Dedifferentiated amniotic fluid mesenchymal stem cell (primary cell): ENCODE results near the gene ZNF410.
"Not testable (repeated sequence)": the region's sequence is repeated elsewhere in the genome, so short reads cannot be mapped to it uniquely, and the experiment has no call there.

Experiments
- DNase-seq: peaks from one replicate; pipeline ENCODE4 v3.0.0-alpha.2; 2016; ENCODE audit errors: extremely low spot score

Gene ZNF410

DNA sequence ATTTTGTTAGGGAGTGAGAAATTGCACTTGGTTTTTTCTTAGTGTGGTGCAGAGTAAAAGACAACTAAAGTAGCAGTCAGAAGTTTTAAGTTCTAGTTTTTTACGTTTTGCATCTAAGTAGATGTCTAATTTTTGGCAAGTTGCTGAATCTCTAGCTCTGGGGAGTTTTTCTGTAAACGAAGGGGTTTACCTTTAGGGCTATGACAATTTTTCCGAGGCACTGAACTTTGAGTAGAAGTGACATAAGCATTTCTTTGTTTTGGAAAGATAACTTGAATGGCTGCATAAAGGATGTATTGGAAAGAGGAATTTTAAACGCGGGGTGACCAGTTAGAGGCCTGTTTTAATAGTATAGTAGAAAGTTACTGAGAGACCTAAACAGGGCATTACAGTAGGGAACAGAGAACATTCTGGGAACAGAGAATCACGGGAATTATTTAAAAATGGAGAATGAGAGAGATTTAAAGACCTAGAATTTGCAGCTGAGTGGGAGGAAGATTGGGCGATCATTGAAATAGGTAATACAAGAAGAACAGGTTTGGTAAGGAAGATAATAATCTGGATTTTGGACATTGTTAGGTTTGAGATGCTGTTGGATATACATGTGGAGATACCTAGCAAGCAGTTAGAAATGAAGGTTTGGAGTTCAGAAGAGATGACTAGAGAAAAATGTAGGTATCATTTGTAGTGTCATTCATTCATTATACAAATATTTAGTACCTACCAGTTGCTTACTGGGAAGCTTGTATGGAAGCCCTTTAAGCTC is 1.2 kb downstream of the ZNF410 start:
- no peak for DNase-seq

DNA sequence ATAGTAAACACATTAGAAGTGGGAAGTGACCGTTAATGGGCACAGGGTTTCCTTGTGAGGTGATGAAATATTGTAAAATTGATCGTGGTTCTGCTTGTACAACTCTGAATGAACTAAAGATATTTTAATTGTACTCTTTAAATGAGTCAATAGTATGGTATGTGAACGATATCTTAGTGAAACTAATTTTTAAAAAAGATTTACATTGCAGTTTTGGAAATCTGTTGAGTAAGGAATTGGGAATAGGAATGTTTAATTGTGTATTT is 1.7 kb downstream of the ZNF410 start:
- no peak for DNase-seq

DNA sequence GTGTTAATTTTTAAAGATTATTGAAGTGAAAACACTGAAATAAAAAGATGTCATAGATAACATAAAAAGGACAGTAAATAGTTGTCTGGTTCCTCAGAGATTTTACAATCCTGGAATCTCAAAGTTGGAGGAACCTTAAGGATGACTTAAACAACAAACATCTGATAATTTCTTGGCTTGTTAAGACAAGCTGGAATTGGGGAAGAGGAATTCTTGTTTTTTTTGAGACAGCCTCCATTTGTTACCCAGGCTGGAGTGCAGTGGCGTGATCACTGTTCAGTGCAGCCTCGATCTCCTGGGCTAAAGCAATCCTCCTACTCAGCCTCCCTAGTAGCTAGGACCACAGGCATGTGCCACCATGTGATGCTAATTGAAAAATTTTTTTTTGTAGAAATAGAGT is 2.3 kb downstream of the ZNF410 start:
- DNase-seq = no peak

DNA sequence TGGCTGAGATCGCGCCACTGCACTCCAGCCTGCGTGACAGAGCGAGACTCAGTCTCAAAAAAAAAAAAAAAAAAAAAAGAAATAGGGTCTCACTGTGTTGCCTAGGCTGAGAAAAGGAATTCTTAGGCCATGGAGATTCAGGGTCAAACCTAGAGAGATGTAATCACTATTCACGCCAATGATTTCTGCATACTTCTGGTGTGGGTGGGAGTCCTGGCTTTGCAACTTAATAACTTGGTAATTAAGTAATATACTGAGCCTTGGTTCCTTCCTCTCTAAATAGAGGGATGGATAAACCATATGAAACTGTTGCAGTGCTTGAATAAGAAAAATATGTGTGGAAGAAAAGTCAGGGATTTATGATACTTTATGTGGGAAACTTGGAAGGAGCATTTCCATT is 2.7 kb downstream of the ZNF410 start:
- DNase-seq = no peak

DNA sequence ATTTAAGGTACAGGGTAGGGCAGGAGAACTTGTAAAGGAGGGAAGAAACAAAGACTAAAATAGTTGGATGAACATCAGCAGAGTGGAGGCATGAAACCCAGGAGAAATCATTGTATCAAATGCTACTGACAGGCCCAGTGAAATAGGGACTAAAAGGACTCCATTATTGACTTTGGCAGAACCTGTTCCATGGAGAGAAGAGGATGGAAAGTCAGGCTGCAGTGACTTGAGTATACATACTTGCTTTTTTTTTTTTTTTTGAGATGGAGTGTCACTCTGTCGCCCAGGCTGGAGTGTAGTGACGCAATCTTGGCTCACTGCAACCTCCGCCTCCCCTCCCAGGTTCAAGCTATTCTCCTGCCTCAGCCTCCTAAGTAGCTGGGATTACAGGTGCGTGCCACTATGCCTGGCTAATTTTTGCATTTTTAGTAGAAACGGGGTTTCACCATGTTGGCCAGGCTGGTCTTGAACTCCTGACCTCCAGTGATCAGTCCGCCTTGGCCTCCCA is 7.6 kb downstream of the ZNF410 start:
- not testable (repeated sequence) for DNase-seq

DNA sequence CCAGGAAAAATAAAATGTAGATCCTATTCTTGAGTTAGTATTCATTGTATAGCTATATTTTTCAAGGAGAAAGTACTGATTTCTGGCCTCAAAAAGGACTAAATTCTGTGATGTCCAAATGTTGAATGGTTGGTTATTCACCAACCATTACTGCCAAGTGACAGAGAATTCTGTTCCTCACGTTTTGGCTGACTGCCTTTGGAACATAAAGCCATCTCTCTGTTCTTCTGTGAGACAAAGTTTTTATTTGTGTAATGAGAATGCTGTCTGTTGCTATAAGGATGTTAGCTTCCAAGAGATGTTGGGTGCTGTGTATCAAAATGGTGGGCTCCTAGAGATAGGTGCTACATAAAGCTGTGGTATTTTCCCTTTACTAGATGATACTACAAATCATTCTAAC is 9.3 kb downstream of the ZNF410 start:
- DNase-seq = no peak

DNA sequence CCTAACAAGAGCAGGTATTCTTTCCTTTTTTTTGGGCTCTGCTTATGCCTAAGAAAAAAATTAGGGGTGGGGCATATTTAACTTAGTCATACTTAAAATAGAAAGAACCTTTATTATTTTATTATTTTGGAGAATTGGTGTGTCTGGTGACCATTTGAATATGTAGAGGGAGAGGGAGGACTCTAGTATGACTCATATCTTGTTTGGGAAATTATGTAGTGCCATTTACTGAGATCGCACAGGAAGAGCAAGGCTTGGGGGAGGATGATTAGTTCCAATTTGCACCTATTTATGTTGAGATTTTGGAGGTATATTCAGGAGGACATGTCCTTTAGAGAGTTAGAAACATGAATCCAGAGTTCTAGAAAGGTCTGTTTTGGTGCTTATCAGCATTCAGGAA is 9.9 kb downstream of the ZNF410 start:
- DNase-seq = no peak

DNA sequence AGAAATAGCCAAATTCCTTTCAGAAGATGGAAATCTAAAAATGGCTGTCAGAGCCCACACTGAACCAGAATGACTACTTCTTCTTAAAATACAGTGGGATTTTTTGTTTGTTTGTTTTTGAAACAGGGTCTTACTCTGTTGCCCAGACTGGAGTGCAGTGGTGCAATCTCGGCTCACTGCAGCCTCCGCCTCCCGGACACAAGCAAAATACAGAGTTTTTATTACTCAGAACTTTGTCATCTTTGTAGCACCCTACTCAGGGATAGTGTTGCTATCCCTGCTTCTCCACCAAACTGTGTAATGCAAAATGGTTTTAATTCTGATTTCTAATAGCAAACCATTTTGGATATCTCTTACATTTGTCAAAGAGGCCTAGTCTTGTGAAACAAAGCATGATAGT is 16.4 kb downstream of the ZNF410 start:
- no peak for DNase-seq

DNA sequence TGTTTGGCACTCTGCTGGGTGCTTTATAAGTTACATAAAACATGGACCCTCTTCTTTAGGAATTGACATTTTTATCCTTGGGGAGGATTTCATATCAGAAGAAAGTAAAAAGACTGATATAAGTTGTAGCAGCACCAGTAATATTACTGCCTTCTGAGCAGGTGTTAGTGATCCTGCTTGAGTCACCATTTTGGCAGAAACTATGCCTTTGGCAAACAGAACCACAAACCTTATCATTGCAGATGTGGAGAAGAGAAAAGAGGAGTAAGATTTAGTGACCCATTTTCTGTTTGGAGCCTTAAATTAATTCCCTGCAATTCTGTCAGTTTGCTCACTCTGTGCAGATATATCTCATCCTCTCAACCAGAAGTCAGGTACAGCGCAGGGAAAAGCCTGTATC is 23.0 kb downstream of the ZNF410 start:
- DNase-seq = no peak

DNA sequence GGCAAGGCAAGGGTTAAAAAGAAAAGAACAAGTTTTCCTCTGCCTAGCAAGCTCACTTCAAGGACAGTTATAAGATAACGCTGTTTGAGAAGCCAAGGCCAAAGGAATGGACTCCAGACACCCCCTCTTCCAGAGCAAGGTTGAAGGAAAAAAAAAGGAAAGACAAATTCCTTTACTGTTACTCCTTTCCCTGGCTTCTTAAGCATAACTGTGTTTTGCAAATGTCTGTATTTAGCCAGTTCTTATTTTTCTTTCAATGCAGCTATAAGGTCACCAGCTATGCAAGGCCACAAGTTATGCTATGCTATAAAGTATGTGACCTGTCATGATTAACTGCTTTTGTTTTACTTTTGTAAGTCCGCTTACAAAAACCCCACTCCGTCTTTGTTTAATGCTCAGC is 26.6 kb downstream of the ZNF410 start:
- no peak for DNase-seq

DNA sequence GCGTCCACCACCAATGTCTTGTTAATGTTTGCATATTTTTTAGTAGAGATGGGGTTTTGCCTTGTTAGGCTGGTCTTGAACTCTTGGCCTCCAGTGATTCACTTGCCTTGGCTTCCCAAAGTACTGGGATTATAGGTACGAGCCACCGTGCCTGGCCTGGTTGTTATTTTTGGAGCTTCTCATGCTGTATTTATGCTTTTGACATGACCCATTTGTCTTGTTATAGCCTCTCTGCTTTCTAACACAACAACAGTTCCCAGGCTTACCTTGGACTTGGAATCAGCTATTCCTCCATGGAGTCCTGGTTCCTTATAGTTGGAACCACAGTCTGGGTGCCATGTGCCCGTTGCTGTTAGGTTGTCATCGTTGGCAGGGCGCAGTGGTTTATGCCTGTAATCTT is 29.7 kb downstream of the ZNF410 start:
- no peak for DNase-seq

DNA sequence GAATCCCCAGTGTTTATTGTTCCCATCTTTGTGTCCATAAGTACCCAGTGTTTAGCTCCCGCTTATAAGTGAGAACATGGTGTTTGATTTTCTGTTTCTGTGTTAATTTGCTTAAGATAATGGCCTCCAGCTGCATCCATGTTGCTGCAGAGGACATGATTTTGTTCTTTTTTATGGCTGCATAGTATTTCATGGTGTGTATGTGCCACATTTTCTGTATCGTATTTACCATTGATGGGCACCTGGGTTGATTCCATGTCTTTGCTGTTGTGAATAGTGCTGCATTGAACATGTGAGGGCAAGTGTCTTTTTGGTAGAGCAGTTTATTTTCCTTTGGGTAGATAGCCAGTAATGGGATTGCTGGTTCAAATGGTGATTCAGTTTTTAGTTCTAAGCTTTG is 32.8 kb downstream of the ZNF410 start:
- not testable (repeated sequence) for DNase-seq

DNA sequence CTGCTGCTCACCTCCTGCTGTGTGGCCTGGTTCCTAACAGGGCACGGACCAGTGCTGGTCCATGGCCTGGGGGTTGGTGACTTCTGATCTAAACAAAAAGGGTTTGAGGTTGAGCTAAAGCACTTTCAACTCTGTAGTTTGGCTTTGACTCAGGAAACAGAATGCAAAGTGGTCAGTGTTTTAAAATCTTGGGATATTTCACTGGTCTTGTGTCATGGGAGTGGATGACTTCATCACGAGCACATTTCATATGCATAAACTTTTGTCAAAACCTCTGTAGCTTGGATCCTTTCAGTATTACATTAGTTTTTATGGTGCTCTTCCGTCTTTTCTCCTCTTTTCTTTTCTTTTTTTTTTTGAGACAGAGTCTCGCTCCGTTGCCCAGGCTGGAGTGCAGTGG is 37.7 kb downstream of the ZNF410 start:
- peak; percentile 12 for DNase-seq

DNA sequence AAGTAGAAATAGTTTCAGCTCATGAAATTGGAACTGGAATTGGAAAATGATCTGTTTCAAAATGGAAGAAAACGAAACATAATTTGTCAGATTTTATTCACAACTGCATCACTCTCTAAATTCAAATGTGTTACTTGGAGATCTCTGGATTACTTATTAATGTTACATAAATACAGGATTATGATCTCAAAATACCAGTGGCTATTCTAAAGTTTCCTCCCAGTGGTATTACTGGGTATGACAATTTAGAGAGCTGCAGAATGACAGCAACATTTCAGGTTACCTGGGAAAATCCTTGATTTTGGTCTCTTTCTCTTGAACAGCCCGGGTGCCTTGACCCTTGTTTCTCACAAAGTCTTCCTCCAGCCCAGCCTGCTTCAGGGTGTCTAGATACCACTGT is 49.0 kb downstream of the ZNF410 start:
- no peak for DNase-seq

DNA sequence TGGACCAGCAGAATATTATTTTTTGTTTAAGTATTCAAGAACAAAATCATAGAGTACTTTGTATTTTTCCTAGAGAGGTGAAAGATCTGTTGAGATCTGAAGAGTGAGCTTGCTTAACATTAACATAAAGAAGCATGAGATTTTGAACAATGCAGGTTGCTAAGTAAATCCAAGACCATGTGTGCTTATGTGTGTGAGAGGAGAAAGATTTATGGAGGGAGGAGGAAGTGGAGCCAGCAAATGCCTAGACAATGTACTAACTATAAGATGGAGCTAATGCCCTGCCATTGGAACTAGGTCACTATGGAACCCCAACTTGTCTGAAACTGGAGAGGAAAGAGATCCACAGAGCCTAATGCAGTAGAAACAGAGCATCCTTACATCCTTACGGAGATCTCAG is 49.9 kb downstream of the ZNF410 start:
- DNase-seq = no peak

DNA sequence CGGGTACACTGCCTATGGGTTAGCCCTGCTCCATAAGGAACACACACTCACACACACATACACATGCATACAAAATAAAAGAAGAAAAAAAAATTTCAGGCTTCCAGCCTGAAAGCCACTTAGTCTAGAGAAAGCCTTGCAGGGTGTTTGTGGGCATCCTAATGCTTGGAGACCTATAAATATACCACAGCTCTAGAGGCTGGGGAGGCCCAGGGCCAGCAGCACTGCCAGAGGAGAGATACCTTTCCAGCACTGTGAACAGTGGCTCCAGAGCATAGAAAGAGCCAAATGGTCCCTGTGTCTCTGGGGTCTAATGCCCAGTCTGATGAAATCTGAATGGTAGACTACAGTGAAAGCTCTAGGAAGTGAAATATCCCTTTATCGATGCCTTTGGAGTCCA is 50.4 kb downstream of the ZNF410 start:
- DNase-seq = no peak

DNA sequence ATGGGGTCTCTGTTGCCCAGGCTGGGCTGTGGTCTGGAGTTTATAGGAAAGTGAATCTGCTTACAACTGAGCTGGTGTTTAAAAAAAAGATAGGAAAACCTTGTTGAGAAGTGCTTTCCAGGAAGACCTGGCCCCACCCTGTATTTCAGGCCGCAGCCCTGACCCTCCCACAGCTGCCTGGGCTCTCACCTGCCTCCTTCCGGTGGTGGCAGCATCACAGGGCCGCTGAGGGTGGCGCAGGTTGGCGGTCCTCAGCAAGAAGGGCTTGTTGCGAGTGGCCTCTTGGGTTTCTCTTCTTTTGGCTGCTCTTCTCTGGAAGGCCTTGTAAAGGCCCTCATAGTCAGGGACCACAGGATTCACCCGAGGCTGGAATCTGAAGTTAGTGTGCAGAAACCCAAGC is 55.5 kb downstream of the ZNF410 start:
- DNase-seq = no peak

DNA sequence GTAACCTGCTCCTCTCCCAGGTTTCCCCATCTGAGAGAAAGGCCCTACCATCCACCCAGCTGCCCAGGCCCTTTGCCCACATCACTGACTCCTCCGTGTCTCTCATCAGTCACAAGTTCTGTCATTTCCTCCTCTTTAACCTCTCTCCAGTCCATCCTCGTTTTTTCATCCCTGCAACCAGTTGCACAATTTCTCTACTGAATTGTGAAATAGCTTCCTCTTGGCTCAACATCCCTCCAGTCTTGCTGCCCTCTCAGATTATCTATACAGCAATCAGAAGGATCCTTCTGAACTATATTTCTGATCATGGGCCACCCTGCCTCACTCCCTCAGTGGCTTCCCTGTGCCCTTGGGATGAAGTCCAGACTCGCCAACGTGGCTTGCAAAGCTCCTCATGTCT is 56.4 kb downstream of the ZNF410 start:
- DNase-seq = peak; percentile 40

DNA sequence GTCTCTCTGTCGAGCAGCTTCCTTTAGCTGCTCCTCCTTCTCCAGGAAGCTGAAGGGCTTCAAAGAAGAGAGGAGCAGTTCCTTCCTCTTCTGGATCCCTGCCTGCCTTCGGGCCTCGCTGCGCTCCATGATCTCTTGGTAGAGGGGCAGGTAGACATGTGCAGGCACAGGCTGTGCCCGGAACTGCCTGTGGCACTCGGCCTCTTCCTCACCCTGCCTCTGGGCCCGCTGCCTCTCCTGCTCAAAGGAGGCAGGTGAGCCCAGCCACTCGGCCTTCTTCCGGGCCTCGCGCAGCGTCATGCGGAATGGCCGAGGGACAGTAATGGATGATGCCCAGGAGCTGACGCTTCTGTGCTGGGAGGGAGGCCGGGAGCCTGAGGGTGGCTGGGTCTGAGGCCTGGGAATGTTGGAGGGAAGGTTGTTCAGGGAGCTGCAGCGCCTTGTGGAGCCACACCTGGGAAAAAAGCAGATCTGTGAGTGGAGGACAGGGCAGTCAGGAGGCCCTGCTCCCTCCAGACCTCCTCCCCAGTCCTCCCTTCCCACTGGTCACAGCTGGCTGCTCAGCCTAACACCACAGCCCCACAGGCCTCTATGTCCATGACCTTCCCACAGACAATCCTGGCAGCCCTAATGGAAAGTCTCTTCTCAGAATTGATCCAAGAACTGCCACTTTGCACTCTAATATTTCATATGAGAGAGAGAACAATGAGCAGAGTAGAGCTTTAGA is 57.9 kb downstream of the ZNF410 start:
- DNase-seq = no peak

DNA sequence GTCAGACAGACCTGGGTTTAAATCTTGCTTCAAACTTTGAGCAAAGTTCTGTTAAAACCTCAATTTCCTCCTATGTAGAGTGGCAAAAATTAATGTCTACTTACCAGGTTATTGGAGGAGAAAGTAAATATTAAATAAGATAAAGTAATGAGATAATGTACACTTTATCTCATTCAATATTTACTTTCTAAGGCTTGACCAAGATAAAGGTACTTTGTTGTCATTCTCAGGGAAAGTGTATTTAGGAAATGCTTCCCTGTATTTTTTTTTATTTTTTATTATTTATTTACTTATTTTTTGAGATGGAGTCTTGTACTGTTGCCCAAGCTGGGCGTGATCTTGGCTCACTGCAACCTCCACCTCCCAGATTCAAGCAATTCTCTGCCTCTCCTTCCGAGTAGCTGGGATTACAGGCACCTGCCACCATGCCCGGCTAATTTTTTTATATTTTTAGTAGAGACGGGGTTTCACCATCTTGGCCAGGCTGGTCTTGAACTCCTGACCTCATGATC is 58.6 kb downstream of the ZNF410 start:
- no peak for DNase-seq

DNA sequence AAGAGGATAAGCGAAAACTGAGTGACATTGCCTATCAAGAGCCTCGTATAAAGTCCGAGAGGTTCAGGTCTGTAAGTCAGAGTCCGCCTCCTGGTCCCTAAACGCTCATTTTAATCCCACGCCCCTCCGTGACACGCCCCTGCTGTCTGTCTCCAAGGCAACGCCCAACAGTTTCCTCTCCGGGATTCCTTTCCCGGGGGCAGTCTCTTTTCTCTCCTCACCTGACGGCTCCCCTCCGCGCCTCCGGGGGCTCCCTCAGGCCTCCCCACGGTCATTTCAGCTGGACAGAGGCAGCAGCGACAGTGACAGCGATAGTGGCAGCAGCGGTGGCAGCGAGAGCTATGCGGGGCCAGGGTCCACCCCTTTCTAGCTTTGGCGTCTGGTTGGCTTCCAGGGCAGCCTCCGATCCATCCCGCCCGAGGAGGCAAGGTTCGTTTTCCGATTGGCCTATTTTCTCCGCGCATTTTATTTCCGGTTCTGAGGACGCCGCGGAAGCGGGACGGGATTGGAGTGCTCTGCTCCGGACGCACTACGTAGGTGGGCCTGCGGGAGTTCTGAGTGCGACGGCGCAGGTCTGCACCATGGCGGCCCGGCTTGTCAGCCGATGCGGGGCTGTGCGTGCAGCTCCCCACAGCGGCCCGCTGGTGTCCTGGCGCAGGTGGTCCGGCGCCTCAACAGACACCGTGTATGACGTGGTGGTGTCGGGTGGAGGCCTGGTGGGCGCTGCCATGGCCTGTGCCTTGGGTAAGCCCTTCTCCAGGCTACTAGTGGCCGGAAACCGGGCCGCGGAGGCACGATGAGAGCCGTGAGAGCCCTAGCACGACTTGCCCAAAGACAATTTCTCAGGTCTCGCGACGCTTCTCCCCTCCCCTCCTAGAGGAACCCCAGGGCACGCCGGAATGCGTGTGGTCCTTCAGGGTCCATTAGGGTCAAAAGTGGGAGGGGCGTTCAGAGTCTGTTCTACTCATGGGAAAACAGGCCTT is 63.4 kb downstream of the ZNF410 start, which contains the start of the genes COQ6 and FAM161B:
COQ6 (plus strand) TSS at position 551 of the 983 bp plus-strand sequence; CDS start at position 582, 31 bp downstream.
FAM161B (minus strand) TSS at position 343 of the 983 bp plus-strand sequence; CDS start at position 275, 68 bp downstream.
- peak; percentile 99 for DNase-seq

DNA sequence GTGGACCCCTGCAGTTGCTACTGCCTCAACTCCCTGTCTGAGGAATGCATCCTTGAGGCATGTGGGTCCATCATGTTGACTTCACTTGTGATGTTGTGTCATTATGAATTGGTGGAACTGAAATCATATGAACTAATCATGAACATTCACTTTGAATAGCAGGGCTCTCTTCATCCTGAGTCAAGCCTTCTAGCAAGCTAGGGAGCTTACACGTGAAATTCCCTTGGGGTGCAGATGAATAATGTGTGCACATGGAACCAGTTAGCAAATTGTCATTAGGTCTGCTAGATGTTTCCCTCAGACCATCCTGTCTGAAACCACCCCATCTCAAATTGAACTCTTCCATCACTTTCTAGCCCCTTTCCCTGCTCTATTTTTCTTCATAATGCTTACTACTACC is 67.1 kb downstream of the ZNF410 start:
- no peak for DNase-seq
